Measurements from ENCODE around the gene ZNF605. TPM values are rescaled to one million over a fixed set of nuclear protein-coding genes. Genes with fewer than 3 reads are reported as not detected.
A peak's percentile ranks its signal among the peaks of the same experiment; 100 is the strongest.
"Not testable (repeated sequence)": the region's sequence is repeated elsewhere in the genome, so short reads cannot be mapped to it uniquely, and the experiment has no call there.

The ZNF605 gene
- total RNA-seq, 1 experiment from 2014 or later: 4.2 TPM

- DNase-seq (ENCODE audit: low spot score): peak; percentile 96
Measured at GRCh38 chr12:132908145-132909029, 47.7 kb downstream of the ZNF605 start.

DNA sequence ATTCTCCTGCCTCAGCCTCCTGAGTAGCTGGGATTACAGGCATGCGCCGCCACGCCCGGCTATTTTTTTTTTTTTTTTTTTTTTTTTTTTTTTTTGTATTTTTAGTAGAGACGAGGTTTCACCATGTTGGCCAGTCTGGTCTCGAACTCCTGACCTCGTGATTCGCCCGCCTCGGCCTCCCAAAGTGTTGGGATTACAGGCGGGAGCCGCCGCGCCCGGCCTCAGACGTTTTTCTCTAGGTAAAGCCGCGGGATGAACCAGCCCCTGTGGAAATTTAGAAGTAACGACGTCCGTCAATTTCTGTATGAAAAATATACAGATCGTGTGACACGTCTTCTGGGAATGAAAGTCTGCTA is 48.3 kb downstream of the ZNF605 start:
- not testable (repeated sequence) for DNase-seq (ENCODE audit: low spot score)

DNA sequence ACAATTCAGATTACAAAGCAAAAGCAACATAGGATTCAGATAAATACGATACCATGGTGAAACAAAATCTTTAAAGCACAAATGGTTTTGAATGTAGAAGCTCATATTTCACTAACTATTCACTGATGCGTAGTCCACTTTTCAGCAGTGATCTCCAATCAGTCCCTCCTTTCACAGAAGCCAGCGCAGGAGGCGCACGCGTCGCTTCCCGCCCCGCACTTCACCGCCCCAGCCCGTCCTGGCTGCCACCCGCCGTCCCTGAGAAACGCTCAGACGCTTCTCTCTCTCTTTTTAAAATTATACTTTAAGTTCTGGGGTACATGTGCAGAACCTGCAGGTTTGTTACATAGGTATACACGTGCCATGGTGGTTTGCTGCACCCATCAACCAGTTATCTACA is 48.9 kb downstream of the ZNF605 start:
- no peak for DNase-seq (ENCODE audit: low spot score)

DNA sequence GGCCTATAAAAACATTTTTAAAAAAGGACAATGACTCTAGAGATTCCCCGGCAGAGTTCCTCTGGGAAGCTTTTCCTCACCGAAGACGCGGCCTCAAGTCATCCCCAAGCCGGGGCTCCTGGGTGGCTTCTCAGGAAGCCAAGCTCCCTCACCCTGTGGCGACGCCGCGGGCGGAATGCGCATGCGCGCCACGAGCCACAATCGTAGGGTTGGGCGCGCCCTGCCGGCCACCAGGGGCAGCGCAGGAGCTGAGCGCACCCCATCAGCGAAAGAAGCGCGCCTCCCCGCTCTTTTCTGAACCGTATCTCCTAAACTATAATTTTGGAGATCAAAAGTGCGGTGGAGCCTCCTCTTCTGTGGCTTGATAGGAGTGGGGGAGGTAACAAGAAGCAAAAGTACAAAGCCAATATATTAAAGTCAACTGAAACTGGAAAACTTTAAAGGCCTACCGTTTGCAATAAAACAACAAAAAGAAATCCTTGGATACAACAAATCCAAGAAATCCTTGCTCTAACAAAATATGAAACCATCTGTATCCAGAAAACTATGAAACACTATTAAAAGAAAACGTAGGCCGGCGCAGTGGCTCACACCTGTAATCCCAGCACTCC is 51.3 kb downstream of the ZNF605 start:
- DNase-seq (ENCODE audit: low spot score): no peak

DNA sequence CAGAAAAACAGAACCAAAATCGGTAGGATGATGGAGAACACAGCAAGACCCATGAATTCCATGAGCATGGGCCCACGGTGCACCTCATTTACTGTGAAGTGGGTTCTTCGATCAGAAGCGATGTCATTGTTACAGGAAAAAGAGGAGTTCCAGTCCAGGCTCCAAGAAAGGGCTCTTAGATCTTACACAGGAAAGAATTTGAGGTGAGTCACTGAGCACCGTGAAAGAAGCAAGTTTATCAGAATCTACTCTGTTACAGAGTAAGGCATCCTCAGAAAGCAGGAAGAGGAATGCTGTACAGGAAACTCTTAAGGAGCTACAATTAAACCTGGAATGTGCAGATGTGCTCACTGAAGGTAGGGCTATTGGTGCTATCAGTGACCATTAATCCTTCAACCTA is 57.1 kb downstream of the ZNF605 start:
- no peak for DNase-seq (ENCODE audit: low spot score)

DNA sequence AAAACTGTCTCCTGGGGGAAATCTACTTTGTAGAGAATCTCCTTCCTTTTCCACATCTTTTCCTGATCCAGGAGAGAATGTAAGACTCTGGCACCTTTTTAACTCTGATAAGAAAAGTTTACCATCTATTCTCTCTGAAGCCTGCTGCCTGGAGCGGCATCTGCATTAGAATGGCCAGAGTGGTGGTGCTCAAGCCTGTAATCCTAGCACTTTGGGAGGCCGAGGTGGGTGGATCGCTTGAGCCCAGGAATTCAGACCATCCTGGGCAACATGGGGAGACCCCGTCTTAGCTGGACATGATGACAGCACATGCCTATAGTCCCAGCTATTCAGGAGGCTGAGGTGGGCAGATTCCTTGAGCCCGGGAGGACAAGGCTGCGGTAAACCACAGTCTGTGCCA is 67.3 kb downstream of the ZNF605 start:
- no peak for DNase-seq (ENCODE audit: low spot score)

- DNase-seq (ENCODE audit: low spot score): peak; percentile 81
Measured at GRCh38 chr12:132887513-132888351, 68.4 kb downstream of the ZNF605 start, which contains the start of gene CHFR. CHFR (minus strand) TSS chr12:132887605; CDS start chr12:132887328, 277 bp downstream.

GRCh38 chr12:132886529-132887477 is 69.3 kb downstream of the ZNF605 start:
- no peak for DNase-seq (ENCODE audit: low spot score)

DNA sequence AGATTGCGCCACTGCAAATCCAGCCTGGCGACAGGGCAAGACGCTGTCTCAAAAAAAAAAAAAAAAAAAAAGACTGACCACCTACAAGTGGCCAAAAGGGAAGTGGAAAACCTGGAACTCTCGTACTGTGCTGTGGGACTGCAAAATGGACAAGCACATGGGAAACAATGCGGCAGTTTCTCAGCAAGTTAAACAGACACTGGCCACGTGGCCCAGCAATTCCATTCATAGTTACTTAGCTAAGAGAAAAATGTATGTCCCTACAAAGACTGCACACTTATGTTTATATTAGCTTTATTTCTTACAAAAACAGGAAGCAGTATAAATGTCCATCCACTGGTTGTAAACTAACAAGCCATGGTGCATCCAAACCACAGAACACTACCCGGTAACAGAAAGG is 74.3 kb downstream of the ZNF605 start:
- DNase-seq (ENCODE audit: low spot score): no peak

DNA sequence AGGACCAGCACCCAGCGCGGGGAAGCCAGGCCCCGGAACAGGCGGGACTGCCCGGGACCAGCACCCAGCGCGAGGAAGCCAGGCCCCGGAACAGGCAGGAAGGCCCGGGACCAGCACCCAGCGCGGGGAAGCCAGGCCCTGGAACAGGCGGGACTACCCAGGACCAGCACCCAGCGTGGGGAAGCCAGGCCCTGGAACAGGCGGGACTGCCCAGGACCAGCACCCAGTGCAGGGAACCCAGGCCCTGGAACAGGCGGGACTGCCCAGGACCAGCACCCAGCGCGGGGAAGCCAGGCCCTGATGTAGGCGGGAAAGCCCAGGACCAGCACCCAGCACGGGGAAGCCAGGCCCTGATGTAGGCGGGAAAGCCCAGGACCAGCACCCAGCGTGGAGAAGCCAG is 81.5 kb downstream of the ZNF605 start:
- not testable (repeated sequence) for DNase-seq (ENCODE audit: low spot score)

GRCh38 chr12:132874175-132874574 is 81.9 kb downstream of the ZNF605 start:
- no peak for DNase-seq (ENCODE audit: low spot score)

DNA sequence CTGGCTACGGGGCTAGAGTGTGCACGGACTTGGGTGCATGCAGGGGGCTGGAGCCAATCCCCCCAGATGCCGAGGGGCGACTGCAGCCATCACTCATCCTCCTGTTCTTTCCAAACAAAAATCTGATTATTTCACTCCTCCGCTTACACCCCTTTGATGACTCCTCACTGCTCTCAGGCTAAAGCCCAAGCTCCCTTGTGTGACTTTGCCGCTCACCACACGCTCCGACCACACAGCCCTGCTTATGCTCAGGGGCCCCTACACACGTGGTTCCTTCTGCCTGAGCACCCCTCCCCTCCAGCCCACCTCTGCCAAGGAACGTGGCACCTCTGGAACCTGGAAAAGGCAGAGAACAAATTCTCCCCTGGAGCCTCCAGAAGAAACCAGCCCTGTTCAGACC is 82.4 kb downstream of the ZNF605 start:
- DNase-seq (ENCODE audit: low spot score): no peak

DNA sequence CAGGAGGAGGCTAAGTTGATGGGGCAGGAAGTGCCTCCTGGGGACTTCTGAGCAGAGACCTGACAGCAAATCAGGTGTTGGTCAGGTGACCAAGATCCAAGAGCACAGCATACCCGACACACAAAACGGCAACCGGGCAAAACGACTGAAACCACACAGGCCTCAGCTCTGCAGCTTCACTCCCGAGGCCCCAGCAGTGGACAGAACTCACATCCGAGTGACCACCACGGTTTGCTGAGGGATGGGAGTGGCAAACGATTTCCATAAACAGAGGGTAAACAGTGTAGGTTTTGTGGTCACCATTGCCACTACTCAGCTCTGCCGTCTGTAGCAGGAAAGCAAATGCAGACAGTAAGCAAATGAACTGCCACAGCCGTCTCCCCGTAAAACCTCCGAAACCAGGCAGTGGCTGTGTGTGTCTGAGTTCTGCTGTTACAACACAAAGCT is 83.1 kb downstream of the ZNF605 start:
- DNase-seq (ENCODE audit: low spot score): no peak

- no peak for DNase-seq (ENCODE audit: low spot score)
Measured at GRCh38 chr12:132872073-132872855, 83.8 kb downstream of the ZNF605 start.

GRCh38 chr12:132869551-132869950 is 86.6 kb downstream of the ZNF605 start:
- DNase-seq (ENCODE audit: low spot score): no peak

Other genes with a start within 250 kb of the ZNF605 start
- gene PGAM5, start 245.5 kb downstream of the ZNF605 start, total RNA-seq (2014; rRNA removed; shearing (Covaris generic)): 24.0 and 27.9 TPM in 2 replicates
- gene ANKLE2, start 194.5 kb downstream of the ZNF605 start, total RNA-seq (2014; rRNA removed; shearing (Covaris generic)): 21.9 and 26.8 TPM in 2 replicates
- 21.1 and 37.3 TPM in 2 replicates for gene GOLGA3, start 127.4 kb downstream of the ZNF605 start, total RNA-seq (2014; rRNA removed; shearing (Covaris generic))
- 6.4 and 11.9 TPM in 2 replicates for gene CHFR, start 68.7 kb downstream of the ZNF605 start, total RNA-seq (2014; rRNA removed; shearing (Covaris generic))
- gene ZNF26, start 30.1 kb upstream of the ZNF605 start, total RNA-seq (2014; rRNA removed; shearing (Covaris generic)): 4.1 TPM in 2 replicates
- 7.6 and 9.0 TPM in 2 replicates for gene ZNF84, start 81.2 kb upstream of the ZNF605 start, total RNA-seq (2014; rRNA removed; shearing (Covaris generic))
- 9.8 and 17.0 TPM in 2 replicates for gene ZNF140, start 124.6 kb upstream of the ZNF605 start, total RNA-seq (2014; rRNA removed; shearing (Covaris generic))
- 0.43 and 0.47 TPM in 2 replicates for gene ZNF891, start 174.0 kb upstream of the ZNF605 start, total RNA-seq (2014; rRNA removed; shearing (Covaris generic))
- gene ZNF10, start 174.3 kb upstream of the ZNF605 start, total RNA-seq (2014; rRNA removed; shearing (Covaris generic)): 1.4 and 3.0 TPM in 2 replicates
- gene ZNF268, start 225.2 kb upstream of the ZNF605 start, total RNA-seq (2014; rRNA removed; shearing (Covaris generic)): 12.9 and 16.9 TPM in 2 replicates

Measured in H4 (cell line).